Muscle layer of duodenum (tissue), 2 donors: ENCODE data around the gene ASRGL1.

ENCODE experiments used
- H3K27ac ChIP-seq: one replicate; pipeline ENCODE4 v1.7.0; 2013; ENCODE audit warnings: mild to moderate bottlenecking, low read length
- H3K27me3 ChIP-seq: one replicate; pipeline ENCODE4 v1.7.0; 2013; ENCODE audit warnings: low read depth, mild to moderate bottlenecking, control low read depth, low read length
- H3K36me3 ChIP-seq, 2 donors: one replicate each; pipeline ENCODE4 v1.7.0; 2013; ENCODE audit warnings: low read length in 2 of 2, control low read depth in 1 of 2, mild to moderate bottlenecking in 1 of 2; ENCODE audit not compliant: insufficient read depth in 2 of 2, control insufficient read depth in 1 of 2
- H3K4me1 ChIP-seq, 2 donors: one replicate each; pipeline ENCODE4 v1.7.0; 2013; ENCODE audit warnings: low read length in 2 of 2, mild to moderate bottlenecking in 2 of 2, control low read depth in 1 of 2, moderate library complexity in 1 of 2; ENCODE audit not compliant: insufficient read depth in 2 of 2, control insufficient read depth in 1 of 2
- H3K4me3 ChIP-seq, 2 donors: one replicate each; pipeline ENCODE4 v1.7.0; 2013; ENCODE audit warnings: low read length in 2 of 2, low read depth in 1 of 2, mild to moderate bottlenecking in 1 of 2
- H3K9me3 ChIP-seq, 2 donors: one replicate each; pipeline ENCODE4 v1.7.0; 2013; ENCODE audit warnings: low read length in 2 of 2, control low read depth in 1 of 2, mild to moderate bottlenecking in 1 of 2; ENCODE audit not compliant: control insufficient read depth in 1 of 2
- donor health status: healthy.

ASRGL1 gene

GRCh38 chr11:62419314-62419929 is 82.2 kb downstream of the ASRGL1 start:
- Histone ChIP-seq H3K9me3 (no peaks in the 10 kb centered on the region), H3K4me3 (no peak overlapping the region), H3K4me1 (peaks cover 4 to 25% of the 10 kb centered on the region in 2 donors), H3K36me3 (no peaks in the 10 kb centered on the region), H3K27me3 (no peaks in the 10 kb centered on the region), H3K27ac (no peak overlapping the region)

GRCh38 chr11:62419943-62420342 is 82.7 kb downstream of the ASRGL1 start:
- Histone ChIP-seq H3K4me3 (no peak overlapping the region), H3K4me1 (peaks cover 4 to 25% of the 10 kb centered on the region in 2 donors), H3K36me3 (no peaks in the 10 kb centered on the region), H3K9me3 (no peaks in the 10 kb centered on the region), H3K27ac (no peak overlapping the region), H3K27me3 (no peaks in the 10 kb centered on the region)

- Histone ChIP-seq H3K36me3 (no peaks in the 10 kb centered on the region), H3K4me1 (peaks cover 4 to 25% of the 10 kb centered on the region in 2 donors), H3K27ac (no peak overlapping the region)
Observed at GRCh38 chr11:62420882-62421281, 83.6 kb downstream of the ASRGL1 start.

GRCh38 chr11:62421996-62422395 is 84.7 kb downstream of the ASRGL1 start:
- no peaks in the 10 kb centered on the region for H3K9me3 ChIP-seq
- no peaks in the 10 kb centered on the region for H3K36me3 ChIP-seq
- no peaks in the 10 kb centered on the region for H3K27me3 ChIP-seq
- no peak overlapping the region for H3K27ac ChIP-seq
- peaks cover 8 to 30% of the 10 kb centered on the region in 2 donors for H3K4me1 ChIP-seq
- no peak overlapping the region for H3K4me3 ChIP-seq

More at GRCh38 chr11:62420882-62421281, 83.6 kb downstream of the ASRGL1 start:
- Histone ChIP-seq H3K27me3 (no peaks in the 10 kb centered on the region), H3K9me3 (no peaks in the 10 kb centered on the region), H3K4me3 (no peak overlapping the region)

GRCh38 chr11:62423012-62423411 is 85.8 kb downstream of the ASRGL1 start:
- Histone ChIP-seq H3K27ac (no peak overlapping the region), H3K36me3 (no peaks in the 10 kb centered on the region), H3K9me3 (no peaks in the 10 kb centered on the region), H3K27me3 (no peaks in the 10 kb centered on the region), H3K4me3 (no peak overlapping the region), H3K4me1 (peaks cover 8 to 28% of the 10 kb centered on the region in 2 donors)

GRCh38 chr11:62427630-62428233 is 90.5 kb downstream of the ASRGL1 start:
- Histone ChIP-seq H3K4me3 (no peak overlapping the region), H3K4me1 (peaks cover 3 to 24% of the 10 kb centered on the region in 2 donors), H3K36me3 (no peaks in the 10 kb centered on the region), H3K27me3 (no peaks in the 10 kb centered on the region), H3K9me3 (no peaks in the 10 kb centered on the region), H3K27ac (peak overlapping the region; percentile 4)

- no peaks in the 10 kb centered on the region for H3K36me3 ChIP-seq
- H3K4me1 ChIP-seq, result peaks cover 10 to 36% of the 10 kb centered on the region in 2 donors
- no peak overlapping the region for H3K27ac ChIP-seq
- no peak overlapping the region for H3K4me3 ChIP-seq
- no peaks in the 10 kb centered on the region for H3K9me3 ChIP-seq
- no peaks in the 10 kb centered on the region for H3K27me3 ChIP-seq
Observed at GRCh38 chr11:62428871-62429560, 91.8 kb downstream of the ASRGL1 start.

GRCh38 chr11:62430425-62430824 is 93.2 kb downstream of the ASRGL1 start:
- H3K4me1 ChIP-seq, result peaks cover 14 to 42% of the 10 kb centered on the region in 2 donors
- no peaks in the 10 kb centered on the region for H3K36me3 ChIP-seq
- H3K27ac ChIP-seq, result peak overlapping the region; percentile 26
- H3K27me3 ChIP-seq, result no peaks in the 10 kb centered on the region
- no peaks in the 10 kb centered on the region for H3K9me3 ChIP-seq
- no peak overlapping the region for H3K4me3 ChIP-seq

GRCh38 chr11:62431171-62431901 is 94.1 kb downstream of the ASRGL1 start:
- no peaks in the 10 kb centered on the region for H3K9me3 ChIP-seq
- peaks cover 13 to 49% of the 10 kb centered on the region in 2 donors for H3K4me1 ChIP-seq
- H3K27me3 ChIP-seq, result no peaks in the 10 kb centered on the region
- no peaks in the 10 kb centered on the region for H3K36me3 ChIP-seq
- H3K27ac ChIP-seq, result peak overlapping the region; percentile 26
- no peak overlapping the region for H3K4me3 ChIP-seq

- no peak overlapping the region for H3K27ac ChIP-seq
- no peaks in the 10 kb centered on the region for H3K9me3 ChIP-seq
- no peak overlapping the region for H3K4me3 ChIP-seq
- H3K27me3 ChIP-seq, result no peaks in the 10 kb centered on the region
- no peaks in the 10 kb centered on the region for H3K36me3 ChIP-seq
- peaks cover 11 to 45% of the 10 kb centered on the region in 2 donors for H3K4me1 ChIP-seq
Observed at GRCh38 chr11:62432695-62433094, 95.4 kb downstream of the ASRGL1 start.
